ENCODE data around the gene CAMTA1.

- TF ChIP-seq POLR2A (IDR thresholded peaks at IDR 0.05): no peak
- TF ChIP-seq CTCF (IDR thresholded peaks at IDR 0.05): no peak
Measured at GRCh38 chr1:7566417-7567375, 781.4 kb downstream of the CAMTA1 start.
